Activated gamma-delta T cell treated with Interleukin-2 at 50 U/mL for 16 hours (primary cell): ENCODE measurements around the gene ECT2L.

ENCODE experiments used
- DNase-seq: peaks from one replicate; pipeline ENCODE4 v3.0.0-alpha.2; 2020

Gene ECT2L

GRCh38 chr6:138948004-138948403 is 152.1 kb downstream of the ECT2L start:
- DNase-seq: no peak

GRCh38 chr6:138948546-138949179 is 152.8 kb downstream of the ECT2L start:
- no peak for DNase-seq

DNA sequence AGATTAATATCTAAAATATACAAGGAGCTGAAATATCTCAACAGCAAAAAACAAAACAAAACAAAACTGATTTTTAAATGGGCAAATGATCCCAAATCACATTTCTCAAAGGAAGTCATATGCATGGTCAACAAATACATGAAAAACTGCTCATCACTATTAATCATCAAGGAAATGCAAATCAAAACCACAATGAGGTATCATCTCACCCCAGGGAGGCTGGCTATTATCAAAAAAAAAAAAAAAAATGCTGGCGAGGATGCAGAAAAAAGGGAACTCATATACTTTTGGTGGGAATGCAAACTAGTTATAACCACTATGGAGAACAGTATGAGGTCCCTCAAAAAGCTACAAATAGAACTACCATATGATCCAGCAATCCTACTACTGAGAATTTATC is 157.6 kb downstream of the ECT2L start:
- no peak for DNase-seq
